Measurements from ENCODE around the gene OLFM2.
"Not testable (repeated sequence)": the region's sequence is repeated elsewhere in the genome, so short reads cannot be mapped to it uniquely, and the experiment has no call there.

The OLFM2 gene

DNA sequence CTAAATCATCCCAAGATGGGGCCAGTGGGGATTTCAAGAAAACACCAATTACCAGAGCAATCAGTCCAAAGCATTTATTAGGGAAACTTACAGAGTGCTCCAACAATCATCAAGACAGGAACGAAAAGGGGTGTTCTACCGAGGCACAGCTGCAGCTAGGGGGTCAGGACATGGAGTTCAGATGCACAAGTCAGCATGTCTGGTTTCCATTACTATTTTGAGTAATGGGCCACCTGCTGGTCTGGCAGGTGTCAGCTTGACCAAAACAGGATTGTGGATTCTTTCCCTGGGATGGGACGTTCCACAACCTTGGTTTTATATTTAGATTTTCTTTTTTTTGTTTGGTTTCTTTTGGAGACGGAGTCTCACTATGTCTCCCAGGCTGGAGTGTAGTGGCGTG, 112.5 kb downstream of the OLFM2 start:
- no peak for DNase-seq

DNA sequence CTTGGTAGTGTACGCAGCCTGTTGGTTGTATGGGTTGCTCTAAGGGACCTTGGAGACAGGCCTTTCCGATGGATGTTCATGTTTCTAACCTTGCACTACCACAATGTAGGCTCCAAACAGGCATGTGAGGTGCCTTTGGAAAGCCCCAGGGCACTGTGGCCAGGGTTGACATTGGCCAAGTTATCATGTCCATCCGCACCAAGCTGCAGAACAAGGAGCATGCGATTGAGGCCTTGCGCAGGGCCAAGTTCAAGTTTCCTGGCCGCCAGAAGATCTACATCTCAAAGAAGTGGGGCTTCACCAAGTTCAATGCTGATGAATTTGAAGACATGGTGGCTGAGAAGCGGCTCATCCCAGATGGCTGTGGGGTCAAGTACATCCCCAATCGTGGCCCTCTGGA, 116.3 kb downstream of the OLFM2 start:
- not testable (repeated sequence) for DNase-seq

DNA sequence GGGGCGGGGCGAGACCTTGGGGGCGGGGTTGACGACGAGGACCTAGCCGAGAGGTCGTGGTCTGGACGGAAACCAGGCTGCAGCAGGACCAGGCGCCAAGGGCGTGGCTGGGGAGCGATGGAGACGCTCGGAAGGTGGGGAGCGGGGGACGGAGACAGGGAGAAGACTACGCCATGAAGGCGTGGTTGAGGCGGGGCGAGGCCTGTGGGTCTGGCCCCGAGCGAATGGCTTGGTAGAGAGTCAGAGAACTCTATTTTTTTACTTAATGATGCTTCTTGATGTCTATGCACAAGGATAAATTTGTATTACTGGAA, 116.8 kb downstream of the OLFM2 start:
- no peak for DNase-seq

DNA sequence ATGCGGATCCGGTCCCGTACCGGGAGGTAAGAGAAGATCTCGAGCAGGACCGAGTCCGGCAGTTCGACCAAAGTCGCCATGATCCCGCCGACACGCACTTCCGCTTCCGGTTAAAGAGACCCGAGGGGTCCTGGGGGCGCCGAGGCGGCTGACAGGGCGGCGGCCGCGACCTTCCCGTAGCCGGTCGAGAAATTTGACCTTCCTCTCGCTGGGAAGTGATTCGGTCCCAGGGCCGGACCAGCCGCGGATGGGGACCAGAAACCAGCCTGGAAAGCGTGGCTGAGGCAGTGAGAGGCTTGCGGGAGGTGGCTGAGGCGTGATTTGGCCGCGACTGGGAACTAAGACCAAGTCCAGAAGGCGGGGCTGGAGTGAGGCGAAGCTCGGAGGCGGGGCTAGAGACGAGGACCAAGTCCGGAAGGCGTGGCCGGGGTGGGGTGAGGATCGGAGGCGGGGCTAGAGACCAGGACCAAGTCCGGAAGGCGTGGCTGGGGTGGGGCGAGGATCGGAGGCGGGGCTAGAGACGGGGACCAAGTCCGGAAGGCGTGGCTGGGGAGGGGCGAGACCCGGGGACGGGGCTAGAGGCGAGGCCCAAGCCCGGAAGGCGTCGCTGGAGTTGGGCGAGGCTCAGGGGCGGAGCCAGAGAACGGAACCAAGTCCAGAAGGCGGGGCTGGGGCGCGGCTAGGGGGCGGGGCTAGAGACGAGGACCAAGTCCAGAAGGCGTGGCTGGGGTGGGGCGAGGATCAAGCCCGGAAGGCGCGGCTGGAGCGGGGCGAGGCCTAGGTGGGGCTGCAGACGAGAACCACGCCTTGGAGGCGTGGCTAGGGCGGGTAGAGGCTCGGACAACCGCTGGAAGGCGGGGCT, 117.3 kb downstream of the OLFM2 start, which contains the start of gene FBXL12:
Gene FBXL12 (minus strand): TSS at position 346 of the 862 bp plus-strand sequence. CDS start 266 bp downstream, at position 80.
- DNase-seq, result peak; percentile 100

DNA sequence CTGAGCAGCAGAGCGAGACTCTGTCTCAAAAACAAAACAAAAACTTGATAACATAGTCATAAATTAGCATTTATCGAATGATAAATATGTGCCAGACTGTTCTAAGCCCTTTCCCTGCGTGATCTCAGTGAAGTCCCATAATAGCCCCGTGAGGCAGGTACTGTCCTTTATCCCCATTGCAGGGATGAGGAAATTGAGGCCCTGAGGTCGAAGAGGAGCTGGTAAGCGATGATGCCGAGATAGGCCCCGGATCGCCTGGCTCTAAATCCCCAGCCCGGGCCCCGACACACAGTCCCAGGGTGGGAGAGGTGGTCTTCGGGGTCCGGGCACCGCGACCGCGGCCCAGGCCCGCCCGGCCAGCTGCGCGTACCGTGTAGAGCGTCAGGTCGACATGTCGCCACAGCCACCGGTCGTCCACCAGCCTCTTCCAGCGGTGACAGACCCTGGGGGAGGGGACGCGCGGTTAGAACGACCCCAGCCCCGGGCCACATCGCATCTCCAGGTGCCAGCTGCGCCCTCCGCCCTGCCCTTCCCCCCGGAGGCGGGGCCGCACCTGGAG, 118.1 kb downstream of the OLFM2 start:
- no peak for DNase-seq

DNA sequence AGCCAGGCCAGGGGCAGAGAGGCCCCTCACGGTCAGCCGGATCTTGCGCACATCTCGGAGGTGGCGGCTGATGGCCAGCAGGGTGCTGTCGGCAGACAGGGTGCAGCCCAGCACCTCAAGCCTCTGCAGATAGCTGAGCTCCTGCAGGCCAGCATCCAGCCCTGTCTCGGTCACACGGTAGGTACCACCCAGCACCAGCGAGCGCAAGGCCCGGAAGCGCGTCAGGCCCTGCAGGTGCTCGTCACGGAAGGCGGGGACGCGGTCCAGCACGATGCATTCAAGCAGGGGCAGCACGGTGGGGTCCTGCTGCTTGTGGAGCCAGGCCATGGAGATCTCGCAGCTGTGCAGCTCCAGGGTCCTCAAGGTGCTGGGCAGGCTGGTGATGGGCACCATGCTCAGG, 125.2 kb downstream of the OLFM2 start:
- no peak for DNase-seq

DNA sequence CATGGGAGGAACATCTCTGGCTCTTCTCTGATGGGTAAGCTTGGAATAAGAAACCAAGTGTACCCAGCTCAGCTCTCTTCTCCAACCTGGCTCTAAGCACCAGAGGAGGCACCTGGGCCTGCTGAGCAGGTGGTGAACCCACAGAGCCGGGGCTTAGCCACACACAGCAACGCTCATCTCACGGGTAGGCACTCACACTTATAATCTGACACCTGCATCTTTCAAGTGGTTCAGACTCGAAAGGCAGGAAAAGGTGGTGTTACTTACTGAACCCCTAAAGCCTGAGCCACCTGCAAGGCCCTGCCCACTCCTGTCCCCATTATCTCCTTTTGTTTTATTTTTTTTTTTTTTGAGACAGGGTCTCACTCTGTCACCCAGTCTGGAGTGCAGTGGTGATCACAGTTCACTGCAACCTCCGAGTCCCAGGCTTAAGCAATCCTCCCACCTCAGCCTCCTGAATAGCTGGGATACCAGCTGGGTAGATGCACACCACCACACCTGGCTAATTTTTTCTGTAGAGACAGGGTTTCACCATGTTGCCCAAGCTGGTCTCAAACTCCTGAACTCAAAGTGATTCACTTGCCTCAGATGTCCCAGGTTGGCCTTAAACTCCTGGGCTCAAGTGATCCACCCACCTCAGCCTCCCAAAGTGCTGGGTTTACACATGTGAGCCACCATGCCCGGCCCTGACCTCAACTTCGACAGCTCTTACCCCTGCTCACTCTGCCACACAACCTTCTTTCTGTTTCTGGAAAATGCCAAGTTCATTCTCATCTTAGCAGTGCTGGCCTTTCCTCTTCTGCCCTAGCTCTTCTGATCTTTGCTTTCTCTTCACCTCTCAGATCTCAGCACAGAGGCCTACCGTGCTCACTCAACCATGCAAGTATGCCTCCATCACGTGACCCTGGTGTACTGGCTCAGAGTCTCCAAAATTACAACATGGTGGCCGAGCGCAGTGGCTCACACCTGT, 127.2 kb downstream of the OLFM2 start:
- DNase-seq, result no peak

DNA sequence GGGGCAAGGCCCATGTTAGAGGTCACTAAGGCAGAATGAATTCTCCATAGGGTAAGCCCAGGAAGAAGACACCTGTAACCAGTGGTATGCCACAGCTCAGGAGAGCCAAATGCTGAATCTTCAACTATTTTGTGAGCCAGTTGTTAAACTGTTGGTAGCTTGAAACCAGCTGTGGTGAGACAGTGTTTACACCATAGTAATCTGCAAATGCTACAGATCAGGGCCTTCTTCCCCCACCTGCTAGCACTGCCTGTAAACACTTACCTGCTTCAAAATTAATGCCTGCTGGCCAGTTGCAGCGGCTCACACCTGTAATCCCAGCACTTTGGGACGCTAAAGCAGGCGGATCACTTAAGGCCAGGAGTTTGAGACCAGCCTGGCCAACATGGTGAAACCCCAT, 129.5 kb downstream of the OLFM2 start:
- no peak for DNase-seq

All from activated effector memory CD4-positive, alpha-beta T cell treated with anti-CD3 and anti-CD28 coated beads, Interleukin-2, amount 50 U/mL, for 16 hours (primary cell).